Adrenal gland (tissue), 12 donors: ENCODE results near the gene AGT. TPM values are rescaled to one million over a fixed set of nuclear protein-coding genes. Genes with fewer than 3 reads are reported as not detected.

Source experiments
- DNase-seq, 7 donors: peaks; one replicate each; pipeline ENCODE4 v3.0.0-alpha.2; 2019 to 2020
- H3K27ac ChIP-seq, 5 donors: fragments of 200-600 bp; sonication (generic) in 4 of 5; 1 replicate in 3 of 5; 2 replicates in 2 of 5; pipeline versions ENCODE4 v1.5.1 to v1.8.0; 2016 to 2020; ENCODE audit warnings: mild to moderate bottlenecking in 1 of 5
- H3K27me3 ChIP-seq: fragments of 200-600 bp; 2 replicates; pipeline ENCODE4 v1.8.0; 2021
- H3K36me3 ChIP-seq, 2 donors: fragments of 200-600 bp; replicated peaks in 1 of 2; 1 replicate in 1 of 2; 2 replicates in 1 of 2; pipeline versions ENCODE4 v1.5.1 to v1.8.0; 2018 to 2022
- H3K4me1 ChIP-seq, 2 donors: fragments of 200-600 bp; replicated peaks in 1 of 2; 1 replicate in 1 of 2; 2 replicates in 1 of 2; pipeline versions ENCODE4 v1.5.1 to v1.8.0; 2018 to 2021
- H3K4me3 ChIP-seq, 4 donors: fragments of 200-600 bp; sonication (generic) in 3 of 4; one replicate each; pipeline ENCODE4 v1.5.1; 2016 to 2018
- H3K9me3 ChIP-seq, 3 donors: fragments of 200-600 bp; sonication (generic) in 1 of 3; replicated peaks in 1 of 3; 1 replicate in 2 of 3; 2 replicates in 1 of 3; pipeline versions ENCODE4 v1.5.1 to v1.8.0; 2016 to 2021
- POLR2A ChIP-seq, 2 donors: fragments of 450-650 bp; IDR thresholded peaks; one replicate each; pipeline ENCODE4 v1.6.1; 2017; ENCODE audit warnings: antibody characterized with exemption in 2 of 2, mild to moderate bottlenecking in 2 of 2, moderate library complexity in 1 of 2
- WGBS, 4 donors: extraction: QIAGEN DNeasy Blood & Tissue Kit in 2 of 4; methylation state at CpG; one replicate each; pipeline versions ENCODE4 v1.1.5 to v1.1.7; 2013 to 2017; 5-methylcytosine and 5-hydroxymethylcytosine counted together
- intact Hi-C, 2 donors: fragments of 100-400 bp; cut with DNase I; formaldehyde crosslinking; loops; one replicate each; pipeline versions ENCODE4 v1.14.1 to v1.15.0; 2022 to 2023
- polyA plus RNA-seq, 3 donors: library from polyadenylated mRNA; stranded (reverse); fragments of 200-250 nt in 2 of 3; fragments of 350-450 nt in 1 of 3; fragmentation: Illumina TruSeq in 1 of 3; extraction: RNeasy Lipid Tissue Mini Kit (QIAGEN cat#74804) in 1 of 3; gene quantifications; one replicate each; pipeline ENCODE4 v1.2.3, GENCODE V29; 2013 to 2014
- total RNA-seq, 9 donors: library from RNA; depleted of rRNA in 4 of 9; stranded (reverse); fragments of >200 nt in 4 of 9; fragments of 120-200 nt in 1 of 9; fragmentation: NEBNext Ultra II Directional in 1 of 9; extraction: Animal tissue kit (Norgen Biotek cat#: 25700) in 1 of 9; gene quantifications; one replicate each; pipeline versions ENCODE4 v1.1.0 to v1.2.4, GENCODE V29; 2013 to 2023
- TF ChIP-seq, protein P1 (sequence below), 6 experiments: fragments of 450-650 bp in 4 of 6; fragments of 200-600 bp in 2 of 6; sonication (generic) in 1 of 6; IDR thresholded peaks; 1 replicate in 5 of 6; 2 replicates in 1 of 6; pipeline versions ENCODE4 v1.5.1 to v1.8.0; 2016 to 2021; ENCODE audit warnings: antibody characterized with exemption in 6 of 6, mild to moderate bottlenecking in 2 of 6, moderate library complexity in 1 of 6
- donor health status: healthy with polysubstance abuse.
- donor health status: Bipolar disorder and iron deficiency.
- donor health status: DM: yes; HTN: yes; CAD: no.
- donor health status: DM: no; HTN: no; CAD: no.
- donor health status: DM: no; HTN: no; CAD: no.
- donor health status: DM: yes; HTN: yes; CAD: no.

The AGT gene
- total and polyA plus RNA-seq, 12 donors, result 6.3 to 103 (median 18.7) TPM

GRCh38 chr1:230708631-230709580 is 5.0 kb downstream of the AGT start:
- DNase-seq, result peak in 2 of 7 donors; percentile 25 to 33
- no peak overlapping the region for H3K27ac ChIP-seq
- intact Hi-C loops, result no loop called here
- H3K4me1 ChIP-seq, result peaks cover 6 to 7% of the 10 kb centered on the region in 2 donors
- no peak overlapping the region for H3K4me3 ChIP-seq
- H3K27me3 ChIP-seq, result no peaks in the 10 kb centered on the region
- no peaks in the 10 kb centered on the region for H3K36me3 ChIP-seq
- no peak for TF ChIP-seq POLR2A (IDR thresholded peaks at IDR 0.05)
- TF ChIP-seq, protein P1, sequence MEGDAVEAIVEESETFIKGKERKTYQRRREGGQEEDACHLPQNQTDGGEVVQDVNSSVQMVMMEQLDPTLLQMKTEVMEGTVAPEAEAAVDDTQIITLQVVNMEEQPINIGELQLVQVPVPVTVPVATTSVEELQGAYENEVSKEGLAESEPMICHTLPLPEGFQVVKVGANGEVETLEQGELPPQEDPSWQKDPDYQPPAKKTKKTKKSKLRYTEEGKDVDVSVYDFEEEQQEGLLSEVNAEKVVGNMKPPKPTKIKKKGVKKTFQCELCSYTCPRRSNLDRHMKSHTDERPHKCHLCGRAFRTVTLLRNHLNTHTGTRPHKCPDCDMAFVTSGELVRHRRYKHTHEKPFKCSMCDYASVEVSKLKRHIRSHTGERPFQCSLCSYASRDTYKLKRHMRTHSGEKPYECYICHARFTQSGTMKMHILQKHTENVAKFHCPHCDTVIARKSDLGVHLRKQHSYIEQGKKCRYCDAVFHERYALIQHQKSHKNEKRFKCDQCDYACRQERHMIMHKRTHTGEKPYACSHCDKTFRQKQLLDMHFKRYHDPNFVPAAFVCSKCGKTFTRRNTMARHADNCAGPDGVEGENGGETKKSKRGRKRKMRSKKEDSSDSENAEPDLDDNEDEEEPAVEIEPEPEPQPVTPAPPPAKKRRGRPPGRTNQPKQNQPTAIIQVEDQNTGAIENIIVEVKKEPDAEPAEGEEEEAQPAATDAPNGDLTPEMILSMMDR (IDR thresholded peaks at IDR 0.05), result no peak
- H3K9me3 ChIP-seq, result no peaks in the 10 kb centered on the region
- 76 to 82% (median 81%) methylated on average over 16 of the region's 16 CpGs for WGBS, 4 donors

DNA sequence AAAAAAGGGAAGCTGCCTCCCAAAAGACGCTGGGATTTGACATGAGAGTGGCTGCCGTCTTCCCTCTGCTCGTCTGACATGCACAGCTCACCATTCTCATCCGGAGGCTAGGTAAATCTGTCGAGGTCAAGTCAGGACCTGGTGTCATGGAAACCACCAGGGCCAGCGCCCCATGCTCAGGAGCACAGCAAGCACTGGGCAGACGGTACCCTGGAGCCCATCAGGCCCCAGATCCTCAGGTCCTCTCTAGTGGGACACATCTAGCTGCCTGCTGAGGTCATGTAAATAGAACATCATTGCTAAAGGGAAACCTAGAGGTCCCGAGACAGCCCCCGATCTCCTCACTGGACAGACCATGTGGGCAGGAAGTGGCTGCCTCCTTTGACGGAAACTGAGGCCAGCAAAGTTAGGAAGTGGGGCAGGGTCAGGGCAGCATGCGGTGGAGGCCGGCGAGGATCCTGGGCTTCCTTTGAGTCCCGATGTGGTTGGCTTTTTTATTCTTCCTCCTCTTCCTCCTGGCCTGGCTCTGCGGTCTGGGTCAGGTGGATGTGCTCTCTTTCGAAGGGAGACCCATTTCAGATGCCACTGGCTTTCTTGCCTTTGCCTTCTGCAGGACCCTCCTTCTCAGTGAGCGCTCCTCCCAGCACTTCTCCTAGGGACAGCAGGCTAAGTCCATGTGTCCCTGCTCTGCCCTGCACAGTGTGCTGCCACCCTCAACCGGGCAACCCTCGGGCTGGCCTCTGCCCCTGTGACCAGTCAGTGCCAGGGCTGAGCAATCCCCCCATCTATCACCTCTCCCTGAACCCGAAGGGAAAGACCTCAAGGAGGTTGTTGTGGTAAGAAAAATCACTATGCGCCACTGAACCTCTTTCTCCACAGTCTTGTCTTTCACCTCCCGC is 5.9 kb downstream of the AGT start:
- Histone ChIP-seq H3K4me1 (no peaks in the 10 kb centered on the region), H3K27me3 (no peaks in the 10 kb centered on the region), H3K9me3 (no peaks in the 10 kb centered on the region), H3K36me3 (no peaks in the 10 kb centered on the region), H3K27ac (no peak overlapping the region), H3K4me3 (no peak overlapping the region)
- WGBS, 4 donors, result 70 to 80% (median 72%) methylated on average over 18 to 22 of the region's 22 CpGs
- TF ChIP-seq POLR2A (IDR thresholded peaks at IDR 0.05), result no peak
- TF ChIP-seq, protein P1 (IDR thresholded peaks at IDR 0.05), result no peak
- intact Hi-C loops, result no loop called here
- no peak for DNase-seq

DNA sequence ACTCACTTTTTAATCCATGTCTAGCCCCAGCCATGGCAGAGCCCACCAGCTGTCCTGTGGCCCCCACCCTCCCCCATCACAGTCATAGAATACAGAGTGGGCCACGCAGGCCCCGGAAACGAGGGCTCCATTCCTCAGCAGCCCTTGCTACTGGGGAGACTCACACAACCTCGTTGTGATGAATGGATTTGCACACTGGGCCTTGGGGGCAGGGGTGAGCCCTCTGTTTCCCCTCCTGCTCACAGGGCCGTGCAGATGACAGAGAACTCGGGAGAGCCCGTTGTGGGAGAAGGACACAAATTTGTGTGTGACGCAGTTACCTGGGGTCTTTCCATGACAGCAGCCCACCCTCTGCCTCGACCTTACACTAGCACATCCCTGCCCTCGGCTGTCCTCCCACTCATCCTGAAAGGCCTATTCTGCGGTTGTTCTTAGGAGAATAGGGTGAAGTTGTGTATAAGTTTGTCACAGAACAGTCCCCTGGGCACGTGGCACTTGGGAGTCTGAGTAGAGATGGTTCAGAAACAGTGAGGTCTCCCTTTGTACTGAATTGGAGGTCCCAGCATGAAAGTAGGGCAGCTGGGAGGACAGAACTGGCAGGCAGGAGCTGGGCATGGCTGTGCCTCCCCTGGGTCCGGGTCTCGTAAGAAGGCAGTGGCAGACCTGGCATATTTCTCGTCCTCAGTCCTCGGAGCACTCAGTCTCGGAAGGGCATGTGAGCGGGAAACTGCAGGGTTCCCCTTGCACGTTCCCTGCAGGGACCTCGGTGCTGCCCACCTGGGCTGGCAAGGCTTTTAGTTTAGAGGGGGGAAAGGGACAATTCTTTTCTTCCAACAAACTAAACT is 6.8 kb downstream of the AGT start:
- H3K27me3 ChIP-seq, result no peaks in the 10 kb centered on the region
- DNase-seq, result no peak
- no peaks in the 10 kb centered on the region for H3K9me3 ChIP-seq
- no peak overlapping the region for H3K4me3 ChIP-seq
- WGBS, 4 donors, result 80 to 90% (median 89%) methylated on average over 14 to 20 of the region's 20 CpGs
- TF ChIP-seq, protein P1 (IDR thresholded peaks at IDR 0.05), result no peak
- no peak for TF ChIP-seq POLR2A (IDR thresholded peaks at IDR 0.05)
- H3K36me3 ChIP-seq, result no peaks in the 10 kb centered on the region
- no peak overlapping the region for H3K27ac ChIP-seq
- H3K4me1 ChIP-seq, result no peaks in the 10 kb centered on the region
- intact Hi-C loops, result no loop called here
